Neural cell (in vitro differentiated cells): Measurements from ENCODE around the gene GAN. TPM values are rescaled to one million over a fixed set of nuclear protein-coding genes. Genes with fewer than 3 reads are reported as not detected.

Experiments used
- H2AFZ ChIP-seq: fragments of 200-600, 300-800 bp; sonication (generic), shearing (Covaris generic); 2 replicates; pipeline ENCODE4 v1.6.0; 2014; ENCODE audit warnings: low read depth, mild to moderate bottlenecking, antibody characterized with exemption, low read length, moderate library complexity
- H3F3A ChIP-seq: fragments of 200-600 bp; shearing (Covaris generic); 2 replicates; pipeline ENCODE4 v1.6.1; 2016; ENCODE audit warnings: mild to moderate bottlenecking, moderate library complexity, mixed read lengths, antibody characterized with exemption, low read length; ENCODE audit not compliant: insufficient read depth, poor library complexity, severe bottlenecking
- H3K27ac ChIP-seq: fragments of 200-600, 300-800 bp; sonication (generic), shearing (Covaris generic); 2 replicates; pipeline ENCODE4 v1.5.1; 2014; ENCODE audit warnings: mild to moderate bottlenecking, low read length, moderate library complexity
- H3K27me3 ChIP-seq: fragments of 300-800, 200-600 bp; sonication (generic), shearing (Covaris generic); 2 replicates; pipeline ENCODE4 v1.6.0; 2014; ENCODE audit warnings: mild to moderate bottlenecking, low read depth, low read length, moderate library complexity; ENCODE audit not compliant: insufficient read depth
- H3K36me3 ChIP-seq: fragments of 300-800, 200-600 bp; sonication (generic), shearing (Covaris generic); 2 replicates; pipeline ENCODE4 v1.5.1; 2014; ENCODE audit warnings: mild to moderate bottlenecking, antibody characterized with exemption, low read length, moderate library complexity; ENCODE audit not compliant: insufficient read depth
- H3K4me2 ChIP-seq: fragments of 300-800, 200-600 bp; sonication (generic), shearing (Covaris generic); 2 replicates; pipeline ENCODE4 v1.6.0; 2014; ENCODE audit warnings: mild to moderate bottlenecking, low read length
- H3K4me3 ChIP-seq: fragments of 300-800, 200-600 bp; sonication (generic), shearing (Covaris generic); 2 replicates; pipeline ENCODE4 v1.5.1; 2014; ENCODE audit warnings: mild to moderate bottlenecking, low read length, moderate library complexity
- H3K79me2 ChIP-seq: fragments of 200-600 bp; shearing (Covaris generic); replicated peaks from 2 replicates; pipeline ENCODE4 v1.6.0; 2014; ENCODE audit warnings: mild to moderate bottlenecking, low read length, moderate library complexity; ENCODE audit not compliant: insufficient read depth
- H3K9ac ChIP-seq: fragments of 300-800, 200-600 bp; sonication (generic), shearing (Covaris generic); 2 replicates; pipeline ENCODE4 v1.6.1; 2016; ENCODE audit warnings: mild to moderate bottlenecking, low read length, mixed read lengths
- H3K9me2 ChIP-seq: fragments of 200-600 bp; shearing (Covaris generic); 2 replicates; pipeline ENCODE4 v1.6.1; 2016; ENCODE audit warnings: mild to moderate bottlenecking, low read length, mixed read lengths; ENCODE audit not compliant: insufficient read depth
- H3K9me3 ChIP-seq: fragments of 200-600, 300-800 bp; sonication (generic), shearing (Covaris generic); 2 replicates; pipeline ENCODE4 v1.6.1; 2016; ENCODE audit warnings: mild to moderate bottlenecking, mixed run types, low read length, moderate library complexity, mixed read lengths
- H4K20me1 ChIP-seq: fragments of 200-600 bp; shearing (Covaris generic); 2 replicates; pipeline ENCODE4 v1.6.1; 2016; ENCODE audit warnings: mild to moderate bottlenecking, mixed run types; ENCODE audit not compliant: insufficient read depth
- CTCF ChIP-seq: fragments of 450-650 bp; IDR thresholded peaks from 2 replicates; pipeline ENCODE4 v1.5.1; 2014; ENCODE audit warnings: antibody characterized with exemption, mild to moderate bottlenecking, moderate library complexity; ENCODE audit not compliant: poor library complexity, severe bottlenecking
- EP300 ChIP-seq: fragments of 450-650 bp; conservative IDR thresholded peaks from 2 replicates; pipeline ENCODE4 v1.6.1; 2014; ENCODE audit warnings: antibody characterized with exemption, mild to moderate bottlenecking, moderate library complexity; ENCODE audit not compliant: poor library complexity, severe bottlenecking
- EZH2 ChIP-seq: fragments of 200-600, 300-800 bp; shearing (Covaris generic), sonication (generic); IDR thresholded peaks from 2 replicates; pipeline ENCODE4 v1.6.1; 2014; ENCODE audit warnings: antibody characterized with exemption, low read length, borderline replicate concordance, mild to moderate bottlenecking; ENCODE audit not compliant: insufficient read depth, poor library complexity, severe bottlenecking
- MXI1 ChIP-seq: fragments of 450-650 bp; conservative IDR thresholded peaks from 2 replicates; pipeline ENCODE4 v1.6.1; 2014; ENCODE audit warnings: antibody characterized with exemption, mild to moderate bottlenecking; ENCODE audit not compliant: poor library complexity, severe bottlenecking
- POLR2AphosphoS5 ChIP-seq: IDR thresholded peaks from 2 replicates; pipeline ENCODE4 v1.6.1; 2012
- RAD21 ChIP-seq: fragments of 450-650 bp; conservative IDR thresholded peaks from 2 replicates; pipeline ENCODE4 v1.6.1; 2014; ENCODE audit warnings: antibody characterized with exemption, mild to moderate bottlenecking, moderate library complexity
- REST ChIP-seq: IDR thresholded peaks from 2 replicates; pipeline ENCODE4 v1.6.1; 2012; ENCODE audit warnings: borderline replicate concordance
- SMC3 ChIP-seq: fragments of 450-650 bp; conservative IDR thresholded peaks from 2 replicates; pipeline ENCODE4 v1.6.1; 2014; ENCODE audit warnings: antibody characterized with exemption, mild to moderate bottlenecking, moderate library complexity; ENCODE audit not compliant: poor library complexity
- TAF1 ChIP-seq: IDR thresholded peaks from 2 replicates; pipeline ENCODE4 v1.6.1; 2012; ENCODE audit warnings: low read depth
- polyA plus RNA-seq: library from polyadenylated mRNA; depleted of rRNA; stranded (reverse); fragments of >200 nt; gene quantifications from 2 replicates; pipeline ENCODE4 v1.2.3, GENCODE V29; 2014

Gene GAN
- polyA plus RNA-seq, 1 donor from 2014 or later = 9.1 TPM

- no peak overlapping the region for H2AFZ ChIP-seq
- H3K79me2 ChIP-seq = no peaks in the 10 kb centered on the region
- no peaks in the 10 kb centered on the region for H4K20me1 ChIP-seq
- no peaks in the 10 kb centered on the region for H3K27me3 ChIP-seq
- H3K9ac ChIP-seq = no peak overlapping the region
- no peak overlapping the region for H3K4me2 ChIP-seq
- H3K9me3 ChIP-seq = no peaks in the 10 kb centered on the region
- no peaks in the 10 kb centered on the region for H3F3A ChIP-seq
- no peaks in the 10 kb centered on the region for H3K36me3 ChIP-seq
- TF ChIP-seq RAD21 (no peak), MXI1 (no peak), CTCF (no peak), SMC3 (no peak), EP300 (no peak), POLR2AphosphoS5 (no peak), TAF1 (no peak), EZH2 (no peak), REST (no peak)
- H3K4me3 ChIP-seq = no peak overlapping the region
- H3K9me2 ChIP-seq = no peaks in the 10 kb centered on the region
- H3K27ac ChIP-seq = no peak overlapping the region
Measured at GRCh38 chr16:81333356-81333755, 18.6 kb downstream of the GAN start.

- Histone ChIP-seq H4K20me1 (no peaks in the 10 kb centered on the region), H3K27me3 (no peaks in the 10 kb centered on the region), H3K27ac (no peak overlapping the region), H3F3A (no peaks in the 10 kb centered on the region), H3K4me2 (no peak overlapping the region), H3K9ac (no peak overlapping the region), H3K4me3 (no peak overlapping the region), H2AFZ (no peak overlapping the region), H3K36me3 (no peaks in the 10 kb centered on the region), H3K9me3 (peaks cover 5% of the 10 kb centered on the region), H3K79me2 (no peaks in the 10 kb centered on the region), H3K9me2 (no peaks in the 10 kb centered on the region)
- TF ChIP-seq CTCF = no peak
- no peak for TF ChIP-seq POLR2AphosphoS5
- no peak for TF ChIP-seq EZH2
- no peak for TF ChIP-seq RAD21
- no peak for TF ChIP-seq REST
- no peak for TF ChIP-seq SMC3
- TF ChIP-seq EP300 = no peak
Measured at GRCh38 chr16:81335669-81336068, 20.9 kb downstream of the GAN start.
